NCI-H446 (cell line): ENCODE data around the gene NKAP.
"Not testable (repeated sequence)": the region's sequence is repeated elsewhere in the genome, so short reads cannot be mapped to it uniquely, and the experiment has no call there.

Experiments
- DNase-seq, 2 experiments: peaks; one replicate each; lab custom pipeline; 2025; lab: John Stamatoyannopoulos, UW

NKAP gene

DNA sequence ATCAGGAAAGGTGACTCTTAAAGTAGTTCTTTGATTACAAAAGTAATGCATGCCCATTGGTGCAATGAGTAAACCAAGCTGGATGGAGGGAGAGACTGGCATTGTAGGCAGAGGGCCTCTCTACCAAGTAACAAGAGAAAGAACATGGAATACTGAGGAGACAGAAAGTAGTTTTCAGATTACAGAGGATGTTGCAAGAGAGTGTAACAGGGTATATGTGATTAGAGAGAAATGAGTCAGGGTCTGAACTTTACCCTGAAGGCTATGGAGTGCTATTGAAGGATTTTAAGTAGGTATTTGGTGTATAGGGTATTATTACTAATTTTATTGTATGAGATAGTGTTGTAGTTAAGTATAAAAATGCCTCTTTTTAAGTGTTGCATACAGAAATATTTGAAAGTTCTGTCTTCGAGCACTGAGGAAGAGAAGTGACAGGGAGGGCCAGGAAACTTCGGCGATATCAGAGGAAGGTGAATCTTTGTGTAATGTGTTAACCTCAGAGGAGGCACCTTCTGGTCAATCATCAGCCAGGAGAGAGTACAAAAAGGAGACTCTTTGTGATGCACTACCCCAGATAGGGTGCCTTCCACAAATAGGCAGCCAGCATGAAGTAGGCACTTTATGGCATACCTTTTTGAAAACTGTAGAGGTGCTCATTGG lies 8.2 kb downstream of the NKAP start:
- no peak for DNase-seq

DNA sequence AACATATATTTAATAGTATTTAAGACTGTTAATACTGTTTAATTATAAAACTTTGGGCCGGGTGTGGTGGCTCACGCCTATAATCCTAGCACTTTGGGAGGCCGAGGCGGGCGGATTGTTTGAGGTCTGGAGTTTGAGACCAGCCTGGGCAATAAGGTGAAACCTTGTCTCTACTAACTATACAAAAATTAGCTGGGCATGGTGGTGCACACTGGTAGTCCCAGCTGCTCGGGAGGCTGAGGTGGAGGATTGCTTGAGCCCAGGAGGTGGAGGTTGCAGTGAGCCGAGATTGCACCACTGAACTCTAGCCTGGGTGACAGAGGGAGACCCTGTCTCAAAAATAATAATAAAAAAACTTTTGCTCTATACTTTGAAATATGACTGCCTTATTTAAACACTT lies 21.2 kb downstream of the NKAP start:
- DNase-seq: not testable (repeated sequence)

DNA sequence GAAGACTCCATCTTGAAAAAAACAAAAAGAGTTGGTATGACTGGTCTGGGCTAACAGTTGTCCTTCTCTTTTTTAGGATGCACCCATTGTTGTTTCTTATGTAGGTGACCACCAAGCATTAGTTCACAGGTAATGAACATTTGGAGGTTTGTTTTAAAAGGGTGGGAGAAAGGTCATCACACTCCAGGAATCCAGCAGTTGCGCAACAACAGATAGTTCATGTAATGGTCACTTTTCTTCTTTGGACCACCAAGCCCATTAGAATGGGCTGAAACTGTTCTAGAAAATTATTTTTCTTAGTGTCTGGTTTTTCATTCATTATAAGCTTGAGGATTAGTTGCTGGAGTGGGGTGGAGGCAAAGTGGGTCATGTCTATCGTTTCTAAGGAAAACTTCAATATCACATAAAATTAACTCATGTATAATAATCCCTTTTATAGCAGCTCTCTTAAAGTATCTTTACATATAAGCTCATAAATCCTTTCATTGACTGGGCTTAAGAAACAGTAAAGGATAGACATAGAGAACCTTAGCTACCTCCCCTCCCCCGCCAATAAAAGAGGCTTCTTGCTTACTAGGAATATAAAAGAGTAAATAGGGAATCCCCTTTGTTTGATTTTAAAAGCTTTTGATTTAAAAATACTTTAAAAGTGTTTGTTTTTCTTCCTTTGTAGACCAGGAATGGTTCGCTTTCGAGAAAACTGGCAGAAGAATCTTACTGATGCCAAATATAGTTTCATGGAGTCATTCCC lies 23.5 kb downstream of the NKAP start:
- DNase-seq: no peak

DNA sequence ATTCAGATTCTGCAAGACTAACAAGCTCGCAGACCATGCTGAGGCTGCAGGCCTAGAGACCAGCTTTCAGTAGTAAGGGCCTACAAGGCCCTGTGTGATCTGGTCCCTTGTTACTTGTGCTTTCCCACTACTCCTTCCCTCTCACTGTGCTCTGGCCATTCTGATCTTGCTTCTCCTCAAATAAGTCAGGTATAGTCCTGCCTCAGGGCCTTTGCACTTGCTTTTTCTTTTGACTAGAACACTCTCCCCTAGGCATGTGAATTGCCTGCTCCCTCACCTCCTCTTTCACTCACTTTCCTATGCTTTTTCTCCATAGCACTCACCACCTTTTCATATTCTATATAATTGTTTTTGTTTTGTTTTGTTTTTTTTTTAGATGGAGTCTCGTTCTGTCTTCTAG lies 25.7 kb downstream of the NKAP start:
- DNase-seq: no peak

DNA sequence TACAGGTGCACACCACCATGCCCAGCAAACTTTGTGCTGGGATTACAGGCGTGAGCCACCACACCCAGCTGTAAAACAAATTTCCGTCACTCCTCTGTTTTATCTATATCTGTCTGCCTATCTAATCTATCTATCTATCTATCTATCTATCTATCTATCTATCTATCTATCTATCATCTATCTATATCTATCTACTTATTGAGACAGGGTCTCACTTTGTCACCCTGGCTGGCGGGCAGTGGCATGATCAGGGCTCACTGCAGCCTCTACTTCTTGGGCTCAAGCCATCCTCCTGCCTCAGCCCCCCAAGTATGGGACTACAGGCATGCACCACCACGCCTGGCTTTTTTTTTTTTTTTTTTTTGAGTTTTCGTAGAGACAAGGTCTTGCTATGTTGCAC lies 27.2 kb downstream of the NKAP start:
- no peak for DNase-seq

DNA sequence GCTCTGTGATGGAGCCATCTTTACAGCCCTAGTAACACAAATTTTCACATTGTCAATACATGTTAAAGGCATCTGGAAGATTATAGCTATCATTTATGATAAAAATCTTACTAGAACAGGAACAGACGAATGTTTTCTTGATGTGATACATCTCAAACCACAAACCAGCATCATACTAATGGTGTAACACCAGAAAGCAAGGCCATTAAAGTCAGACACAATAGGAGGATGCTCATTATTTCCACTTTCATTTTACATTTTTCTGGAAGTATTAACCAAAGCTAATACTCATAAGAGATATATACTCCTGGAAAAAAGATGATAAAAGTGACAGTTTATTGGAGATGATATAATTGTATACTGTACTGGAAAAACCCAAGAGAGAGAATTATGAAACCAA lies 42.6 kb downstream of the NKAP start:
- no peak for DNase-seq

DNA sequence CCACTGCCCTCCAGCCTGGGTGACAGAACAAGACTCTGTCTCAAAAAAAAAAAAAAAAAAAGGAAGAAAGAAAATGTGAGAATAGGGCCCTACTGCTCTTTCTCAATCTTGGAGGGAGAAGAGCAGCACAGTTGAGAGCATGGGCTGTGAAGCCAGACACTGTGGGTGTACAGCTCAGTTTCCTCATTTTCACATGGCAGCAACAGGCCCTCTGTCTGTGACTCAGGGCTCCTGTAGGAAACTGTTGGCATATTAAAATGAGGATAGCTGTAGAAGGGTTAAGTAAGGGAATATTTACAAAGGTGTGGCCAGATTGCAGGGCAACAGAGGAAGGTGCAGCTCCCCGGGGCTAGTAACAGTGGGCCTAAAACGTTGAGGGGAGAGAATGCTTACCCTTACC lies 44.4 kb downstream of the NKAP start:
- no peak for DNase-seq

DNA sequence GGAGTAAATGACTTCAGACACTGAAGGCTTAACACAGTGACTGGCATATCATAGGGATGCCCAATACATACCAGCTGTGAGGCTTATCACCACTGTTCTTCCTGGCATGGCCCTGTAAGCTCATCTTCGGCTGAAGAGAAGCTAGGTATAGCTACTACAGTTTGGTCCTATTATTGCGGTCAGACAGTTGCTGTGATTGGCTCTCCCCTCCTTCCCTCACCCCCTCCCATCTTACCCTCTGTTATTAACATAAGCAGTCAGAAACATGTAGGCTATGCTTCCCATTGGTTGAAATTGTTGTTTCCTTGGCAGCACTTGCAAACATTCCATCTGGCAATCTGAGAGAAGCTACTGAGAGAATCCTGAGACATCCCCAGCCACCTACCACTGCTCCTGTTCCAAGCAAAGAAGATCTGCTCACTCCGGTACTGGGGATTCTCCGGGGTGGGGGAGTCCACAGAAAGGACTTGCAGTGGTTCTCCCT lies 47.7 kb downstream of the NKAP start, which contains the start of gene AKAP14:
AKAP14 (plus strand) TSS at position 51 of the 484 bp plus-strand sequence. CDS start 7,331 bp downstream, outside the sequence.
- DNase-seq: peak in 1 of 2 experiments; percentile 21

DNA sequence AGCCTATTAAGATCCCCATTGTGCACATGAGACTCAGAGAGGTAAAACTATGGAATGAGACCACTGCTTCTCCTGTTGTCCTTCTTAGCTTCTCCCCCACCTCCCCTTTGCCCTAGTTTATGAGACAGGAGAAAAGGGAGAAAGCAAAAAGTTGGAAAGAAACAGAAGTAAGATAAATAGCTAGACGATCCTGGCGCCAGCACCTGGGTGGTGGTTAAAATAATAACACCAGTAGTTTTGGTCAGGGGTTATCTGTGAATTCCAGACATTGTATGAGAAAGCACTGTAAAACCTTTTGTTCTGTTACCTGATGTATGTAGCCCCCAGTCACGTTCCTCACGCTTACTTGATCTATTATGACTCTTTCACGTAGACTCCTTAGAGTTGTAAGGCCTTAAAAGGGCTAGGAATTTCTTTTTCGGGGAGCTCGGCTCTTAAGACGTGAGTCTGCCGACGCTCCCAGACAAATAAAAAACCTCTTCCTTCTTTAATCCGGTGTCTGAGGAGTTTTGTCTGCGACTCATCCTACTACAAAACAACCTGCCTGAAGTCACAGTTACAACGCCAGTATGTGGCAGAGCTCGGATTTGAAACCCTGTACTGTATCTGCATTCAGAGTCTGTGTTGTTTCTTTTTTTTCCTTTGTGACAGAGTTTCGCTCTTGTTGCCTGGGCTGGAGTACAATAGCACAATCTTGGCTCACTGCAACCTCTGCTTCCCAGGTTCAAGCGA lies 51.4 kb downstream of the NKAP start:
- DNase-seq: not testable (repeated sequence)

DNA sequence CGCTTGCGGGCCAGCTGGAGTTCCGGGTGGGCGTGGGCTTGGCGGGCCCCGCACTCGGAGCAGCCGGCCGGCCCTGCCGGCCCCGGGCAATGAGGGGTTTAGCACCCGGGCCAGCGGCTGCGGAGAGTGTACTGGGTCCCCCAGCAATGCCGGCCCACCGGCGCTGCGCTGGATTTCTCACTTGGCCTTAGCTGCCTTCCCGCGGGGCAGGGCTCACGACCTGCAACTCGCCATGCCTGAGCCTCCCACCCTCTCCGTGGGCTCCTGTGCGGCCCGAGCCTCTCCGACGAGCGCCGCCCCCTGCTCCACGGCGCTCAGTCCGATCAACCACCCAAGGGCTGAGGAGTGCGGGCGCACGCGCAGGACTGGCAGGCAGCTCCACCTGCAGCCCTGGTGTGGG lies 52.9 kb downstream of the NKAP start:
- not testable (repeated sequence) for DNase-seq

DNA sequence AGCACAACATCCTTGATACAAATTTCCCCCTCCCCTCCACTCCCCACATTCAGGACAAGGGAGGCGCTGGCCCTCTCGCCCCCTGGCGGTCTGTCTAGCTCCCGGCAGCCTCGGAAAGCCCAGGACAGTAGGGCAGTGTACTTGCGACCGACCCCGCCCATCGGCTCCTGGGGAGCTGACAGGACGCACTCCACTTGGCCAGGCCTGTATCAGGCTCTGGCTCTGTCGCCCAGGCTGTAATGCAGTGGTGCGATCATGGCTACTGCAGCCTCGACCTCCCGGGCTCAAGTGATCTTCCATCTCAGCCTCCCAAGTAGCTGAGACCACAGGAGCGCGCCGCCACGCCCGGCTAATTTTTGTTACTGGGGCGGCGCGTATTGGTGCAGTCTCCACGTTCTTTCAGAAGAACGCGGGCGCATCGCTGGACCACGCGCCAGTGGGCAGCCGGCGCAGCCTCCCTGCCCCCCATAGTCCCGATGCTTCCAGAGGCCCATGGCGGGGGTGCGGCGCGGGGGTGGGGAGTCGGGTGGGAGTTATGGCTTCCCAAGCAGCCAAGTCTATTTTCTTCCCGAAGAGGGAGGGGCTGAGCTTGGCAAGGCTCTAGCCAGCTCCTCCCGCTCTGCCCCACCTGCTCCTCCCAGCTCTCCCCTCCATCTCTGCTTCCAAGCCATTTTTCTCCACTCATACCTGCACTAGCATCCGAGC lies 55.7 kb downstream of the NKAP start:
- peak in 1 of 2 experiments; percentile 55 for DNase-seq

DNA sequence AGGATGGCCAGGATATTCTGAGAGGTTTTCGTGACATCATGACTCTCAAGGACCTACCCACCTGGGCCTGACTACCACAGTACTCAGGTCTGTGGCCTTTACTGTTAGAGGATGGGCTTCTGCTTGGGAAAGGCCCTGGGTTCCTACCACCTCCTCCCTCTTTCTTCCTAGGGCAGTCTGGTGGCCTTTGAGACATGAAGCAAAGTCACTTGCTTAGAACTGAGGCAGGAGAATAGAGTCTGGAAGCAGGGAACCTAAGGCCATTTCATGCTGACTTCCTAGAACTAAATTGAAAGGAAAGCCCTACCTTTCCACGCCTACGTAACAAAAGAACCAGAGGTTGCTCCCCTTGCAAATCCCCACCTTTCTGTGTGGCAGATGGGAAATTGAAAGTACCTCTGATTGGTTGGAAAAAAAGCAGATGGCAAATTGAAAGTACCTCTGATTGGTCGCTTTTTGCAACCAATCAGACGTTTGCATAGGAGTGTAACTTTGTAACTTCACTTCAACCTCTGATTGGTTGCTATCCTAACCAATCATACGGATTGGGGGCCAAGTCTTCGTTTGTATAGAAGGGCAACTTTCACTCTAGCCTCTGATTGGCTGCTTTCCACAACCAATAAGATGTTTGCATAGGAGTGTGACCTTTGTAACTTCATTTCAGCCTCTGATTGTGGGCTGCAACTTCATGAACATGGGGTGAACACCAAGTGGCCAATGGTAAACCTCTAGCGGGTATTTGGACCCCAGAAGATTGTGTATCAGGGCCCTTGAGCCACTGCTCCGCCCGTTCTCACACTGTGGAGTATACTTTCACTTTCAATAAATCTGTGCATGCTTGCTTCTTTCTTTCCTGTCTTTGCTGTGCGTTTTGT lies 57.8 kb downstream of the NKAP start:
- DNase-seq: no peak

DNA sequence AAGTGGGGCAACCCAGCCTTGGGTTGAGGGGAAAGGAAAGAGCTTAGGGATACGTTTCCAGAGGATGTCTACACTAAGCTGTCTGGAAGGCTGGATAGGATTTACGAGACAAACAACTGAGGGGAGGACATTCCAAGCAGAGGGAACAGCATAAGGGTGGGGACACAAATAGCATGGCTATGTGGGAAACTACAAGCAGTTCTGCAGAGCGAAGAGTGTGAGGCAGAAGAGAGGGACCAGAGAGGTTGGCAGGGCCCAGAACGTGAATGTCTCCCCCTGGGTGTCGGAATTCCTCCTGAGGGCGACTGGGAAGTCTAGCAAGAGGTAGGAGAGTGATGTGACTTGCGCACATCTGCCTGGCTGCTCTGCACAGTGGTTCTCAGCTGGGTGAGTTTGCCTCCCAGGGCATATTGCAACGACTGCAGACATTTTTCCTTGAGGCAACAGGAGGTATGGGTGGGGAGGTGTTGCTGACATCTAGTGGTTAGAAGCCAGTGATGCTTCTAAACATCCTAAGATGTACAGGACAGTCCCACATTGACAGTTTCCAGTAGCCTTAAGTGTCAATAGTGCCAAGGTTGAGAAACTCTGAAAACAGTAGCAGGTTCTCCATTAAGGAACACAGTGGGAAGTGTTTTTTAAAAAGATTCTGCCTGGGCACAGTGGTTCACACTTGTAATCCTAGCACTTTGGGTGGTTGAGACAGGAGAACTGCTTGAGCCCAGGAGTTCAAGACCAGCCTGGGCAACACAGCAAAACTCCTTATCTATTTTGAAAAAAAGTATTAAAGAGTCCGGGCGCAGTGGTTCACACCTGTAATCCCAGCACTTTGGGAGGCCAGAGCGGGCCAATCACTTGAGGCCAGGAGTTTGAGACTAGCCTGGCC lies 62.8 kb downstream of the NKAP start:
- peak; percentile 1 to 26 for DNase-seq

DNA sequence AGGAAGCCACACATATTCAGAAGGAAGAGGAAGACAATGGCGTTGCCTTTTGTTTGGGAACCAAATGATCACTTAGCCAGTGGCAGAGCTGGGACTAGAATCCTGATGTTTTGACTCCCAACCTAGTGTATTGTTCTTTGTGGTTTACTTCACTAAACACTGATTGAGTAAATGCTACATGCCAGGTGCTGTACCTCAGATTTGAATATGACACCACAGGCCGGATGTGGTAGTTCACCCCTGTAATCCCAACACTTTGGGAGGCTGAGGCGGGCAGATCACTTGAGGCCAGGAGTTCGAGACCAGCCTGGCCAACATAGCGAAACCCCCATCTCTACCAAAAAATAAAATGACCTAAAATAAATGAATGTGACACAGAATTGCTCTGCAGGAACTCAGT lies 63.5 kb downstream of the NKAP start:
- DNase-seq: no peak

DNA sequence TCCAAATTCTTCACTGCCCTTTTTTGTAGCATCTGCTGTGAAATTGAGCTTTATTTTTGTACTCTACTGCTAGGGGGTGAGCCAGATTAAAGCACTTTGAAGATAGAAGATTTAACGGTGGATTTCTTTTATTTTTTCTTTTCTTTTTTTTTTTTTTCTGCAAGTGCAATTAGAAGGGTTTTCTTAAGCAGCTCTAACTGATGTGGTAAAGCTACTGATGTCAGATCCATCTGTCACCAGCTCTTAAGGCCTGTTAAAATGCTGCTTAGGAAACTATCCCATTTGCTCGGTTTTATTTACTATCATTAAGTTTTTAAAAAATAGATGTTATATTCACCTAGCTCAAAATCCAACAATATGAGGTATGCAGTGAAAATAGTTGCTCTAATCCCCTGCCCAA lies 64.8 kb downstream of the NKAP start:
- no peak for DNase-seq

DNA sequence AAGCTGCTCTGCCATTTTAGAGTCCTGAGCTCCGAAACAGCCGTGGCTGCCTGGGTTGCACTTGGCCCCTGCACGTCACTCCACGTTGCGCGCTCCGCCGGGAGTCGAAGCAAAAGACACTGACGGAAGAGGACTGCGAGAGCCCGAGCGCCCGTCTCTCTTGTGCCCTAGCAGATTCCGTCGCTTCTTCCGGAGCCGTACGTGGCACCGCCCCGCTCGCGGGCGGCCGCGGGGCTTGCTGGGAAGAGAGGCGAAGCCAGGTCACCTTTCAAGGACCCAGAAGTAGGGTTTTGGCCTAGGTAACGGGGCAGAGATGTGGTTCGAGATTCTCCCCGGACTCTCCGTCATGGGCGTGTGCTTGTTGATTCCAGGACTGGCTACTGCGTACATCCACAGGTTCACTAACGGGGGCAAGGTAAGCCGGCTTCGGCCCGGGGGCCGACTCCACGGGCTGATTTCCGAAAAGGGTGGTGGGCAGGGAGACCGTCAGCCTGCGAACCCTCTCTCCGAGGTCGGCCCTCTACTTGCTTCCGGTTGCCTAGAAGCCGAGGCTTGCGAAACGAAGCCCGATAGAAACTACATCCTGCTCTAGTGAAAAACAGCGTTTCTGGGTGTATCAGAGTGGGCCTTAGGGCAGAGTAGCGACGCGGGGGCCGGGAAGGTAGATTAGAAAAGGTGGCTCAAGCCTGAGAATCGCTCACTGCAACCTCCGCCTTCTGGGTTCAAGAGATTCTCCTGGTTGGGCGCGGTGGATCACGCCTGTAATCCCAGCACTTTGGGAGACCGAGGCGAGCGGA lies 71.8 kb downstream of the NKAP start, which contains the start of the genes NDUFA1 and RNF113A:
NDUFA1 (plus strand) TSS at position 234 of the 797 bp plus-strand sequence; CDS start at position 314, 80 bp downstream.
RNF113A (minus strand) TSS at position 135 of the 797 bp plus-strand sequence; CDS start at position 15, 120 bp downstream.
- DNase-seq: peak; percentile 44 to 81

DNA sequence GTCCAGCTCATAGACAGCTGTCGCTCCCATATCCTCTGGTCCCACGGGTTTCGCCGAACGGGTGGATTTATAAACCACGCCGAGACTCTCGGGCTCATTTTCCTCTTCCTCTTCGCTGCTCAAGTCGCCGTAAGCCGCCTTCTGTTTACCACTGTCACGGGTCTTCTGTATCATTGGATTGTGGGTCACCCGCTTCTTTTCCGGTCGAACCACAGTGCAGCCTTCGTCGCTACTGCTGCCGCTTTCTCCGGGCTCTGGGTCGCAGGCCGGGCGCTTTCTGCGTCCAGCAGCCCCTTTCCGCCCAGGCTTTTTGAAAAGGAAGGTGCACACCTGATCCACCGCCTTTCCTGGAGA lies 72.3 kb downstream of the NKAP start:
- DNase-seq: no peak
